Tibial nerve (tissue), 4 donors: Measurements from ENCODE around the gene CCR8.

ENCODE experiments used
- CTCF ChIP-seq, 5 experiments: fragments of 200-600 bp in 3 of 5; fragments of 450-650 bp in 2 of 5; sonication (generic) in 3 of 5; IDR thresholded peaks; one replicate each; pipeline ENCODE4 v1.5.1; 2016 to 2019; ENCODE audit warnings: antibody characterized with exemption in 5 of 5, mild to moderate bottlenecking in 3 of 5, moderate library complexity in 2 of 5
- EP300 ChIP-seq, 2 donors: sonication (generic); formaldehyde crosslinking; IDR thresholded peaks; one replicate each; pipeline ENCODE4 v1.6.1; 2017; ENCODE audit warnings: antibody characterized with exemption in 2 of 2, mild to moderate bottlenecking in 1 of 2
- POLR2A ChIP-seq, 2 donors: fragments of 450-650 bp; IDR thresholded peaks; one replicate each; pipeline ENCODE4 v1.6.1; 2017; ENCODE audit warnings: antibody characterized with exemption in 2 of 2, mild to moderate bottlenecking in 2 of 2, moderate library complexity in 2 of 2

GRCh38 chr3:39372833-39373232 is 43.3 kb downstream of the CCR8 start:
- no peak for TF ChIP-seq POLR2A (IDR thresholded peaks at IDR 0.05)
- no peak for TF ChIP-seq CTCF (IDR thresholded peaks at IDR 0.05)
- TF ChIP-seq EP300 (IDR thresholded peaks at IDR 0.05): no peak
